SHP77 (cell line): Measurements from ENCODE around the gene CADM2.
"Not testable (repeated sequence)": the region's sequence is repeated elsewhere in the genome, so short reads cannot be mapped to it uniquely, and the experiment has no call there.

Experiments used
- DNase-seq, 2 experiments: peaks; one replicate each; lab custom pipeline; 2025; lab: John Stamatoyannopoulos, UW

The CADM2 gene

DNA sequence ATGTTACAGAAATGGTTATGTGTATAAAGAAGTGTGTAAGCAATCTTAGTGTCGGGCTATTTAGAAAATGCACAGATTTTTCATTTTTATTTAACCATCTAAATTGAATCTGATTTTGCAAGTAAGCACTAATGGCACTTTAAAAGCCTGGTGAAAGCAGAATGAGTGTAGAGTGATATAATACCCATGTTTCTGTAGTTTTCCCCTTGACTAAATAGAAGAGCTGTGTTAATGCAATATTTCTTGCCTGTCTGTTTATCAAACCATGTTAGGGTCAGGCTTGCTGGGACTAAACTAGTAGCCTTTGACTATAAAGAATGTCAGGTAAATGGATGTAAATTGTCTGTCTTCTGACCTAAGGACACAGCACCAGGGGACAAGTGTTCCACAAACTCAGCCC is 714.0 kb downstream of the CADM2 start:
- DNase-seq: no peak

DNA sequence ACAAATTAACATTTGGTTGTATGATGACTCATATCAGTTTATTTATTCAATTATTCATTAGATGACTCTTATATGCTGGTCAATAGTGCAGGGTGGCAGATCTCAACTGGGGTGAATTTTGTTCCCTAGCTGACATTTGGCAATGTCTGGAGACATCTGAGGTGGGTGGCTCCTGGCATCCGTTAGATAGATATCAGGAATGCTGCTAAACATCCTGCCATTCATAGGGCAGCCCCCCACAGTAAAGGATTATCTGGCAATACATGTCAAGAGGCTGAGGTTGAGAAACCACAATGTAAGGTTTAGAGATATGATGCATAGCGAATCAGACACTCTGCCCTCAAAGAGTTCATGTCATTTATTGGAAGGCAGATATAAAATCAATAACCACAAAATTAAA is 719.9 kb downstream of the CADM2 start:
- no peak for DNase-seq

DNA sequence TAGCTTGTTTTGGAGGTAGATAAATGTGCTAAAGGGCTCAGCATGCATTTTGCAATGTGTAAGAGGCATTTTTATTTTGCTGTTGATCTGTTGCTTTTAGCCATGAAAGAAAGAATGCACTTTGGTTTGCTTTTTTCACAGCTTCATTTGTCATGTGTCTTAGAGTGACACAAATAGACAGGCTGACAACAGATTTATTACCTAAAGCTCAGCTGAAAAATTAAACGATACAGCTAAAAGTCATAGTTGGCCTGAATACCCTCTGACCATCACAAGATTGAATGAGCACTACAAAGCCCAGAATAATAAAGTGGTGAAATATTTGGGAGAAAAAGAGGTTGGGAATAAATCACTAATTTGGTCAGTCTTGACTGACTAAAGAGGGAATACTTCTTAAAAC is 723.1 kb downstream of the CADM2 start:
- no peak for DNase-seq

DNA sequence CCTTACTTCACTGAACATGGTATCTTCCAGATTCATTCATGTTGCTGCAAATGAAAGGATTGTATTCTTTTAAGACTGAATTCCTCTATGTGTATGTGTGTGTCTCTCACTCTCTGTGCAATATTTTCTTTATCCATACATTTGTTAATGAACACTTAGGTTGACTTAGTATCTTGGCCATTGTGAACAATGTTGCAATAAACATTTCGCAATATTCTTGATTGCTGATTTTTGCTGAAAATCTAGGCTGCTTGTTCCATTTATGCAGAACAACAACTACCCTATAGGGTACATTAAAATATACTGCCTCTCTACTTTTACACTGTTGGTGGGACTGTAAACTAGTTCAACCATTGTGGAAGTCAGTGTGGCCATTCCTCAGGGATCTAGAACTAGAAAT is 732.4 kb downstream of the CADM2 start:
- DNase-seq: no peak

- DNase-seq: no peak
Observed at GRCh38 chr3:85697156-85697555, 738.4 kb downstream of the CADM2 start.

GRCh38 chr3:85706130-85706529 is 747.3 kb downstream of the CADM2 start:
- DNase-seq: no peak

DNA sequence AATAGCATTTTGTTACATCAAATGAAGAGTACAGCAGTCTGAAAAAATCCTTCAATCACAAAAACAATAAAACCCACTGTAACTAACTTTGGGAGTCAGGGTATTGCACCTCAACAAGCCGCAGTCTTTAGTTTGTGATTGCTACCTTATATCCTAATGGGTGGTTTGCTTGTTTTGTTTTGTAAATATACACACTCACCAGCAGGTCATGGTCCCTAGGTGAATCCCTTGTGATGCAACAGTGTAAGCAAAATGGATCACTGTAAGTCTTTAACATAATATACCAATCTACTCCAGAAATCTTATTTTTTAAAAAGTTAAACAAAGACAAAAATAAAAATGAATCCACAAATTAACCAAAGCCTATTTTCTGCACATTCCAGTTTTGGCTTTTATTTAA is 749.5 kb downstream of the CADM2 start:
- not testable (repeated sequence) for DNase-seq

- no peak for DNase-seq
Observed at GRCh38 chr3:85709346-85709892, 750.6 kb downstream of the CADM2 start.

DNA sequence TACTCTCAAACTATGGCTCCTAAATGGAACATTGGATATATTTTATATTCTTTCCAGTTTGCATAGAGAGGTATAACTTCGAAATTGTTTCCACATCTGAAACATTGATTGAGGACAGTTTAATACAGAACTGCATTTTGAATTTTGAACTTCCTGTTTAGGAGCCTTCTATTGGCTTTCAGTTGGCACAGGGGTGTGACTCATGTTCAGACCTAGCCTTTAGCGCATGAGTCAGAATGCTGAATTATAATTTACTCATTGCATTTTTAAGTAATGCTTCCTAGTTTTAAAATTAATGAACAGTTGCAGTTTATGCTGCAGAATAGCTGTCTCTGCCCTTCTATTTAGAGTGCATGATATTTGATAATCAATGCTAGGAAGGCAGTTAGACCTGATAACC is 751.7 kb downstream of the CADM2 start:
- no peak for DNase-seq

DNA sequence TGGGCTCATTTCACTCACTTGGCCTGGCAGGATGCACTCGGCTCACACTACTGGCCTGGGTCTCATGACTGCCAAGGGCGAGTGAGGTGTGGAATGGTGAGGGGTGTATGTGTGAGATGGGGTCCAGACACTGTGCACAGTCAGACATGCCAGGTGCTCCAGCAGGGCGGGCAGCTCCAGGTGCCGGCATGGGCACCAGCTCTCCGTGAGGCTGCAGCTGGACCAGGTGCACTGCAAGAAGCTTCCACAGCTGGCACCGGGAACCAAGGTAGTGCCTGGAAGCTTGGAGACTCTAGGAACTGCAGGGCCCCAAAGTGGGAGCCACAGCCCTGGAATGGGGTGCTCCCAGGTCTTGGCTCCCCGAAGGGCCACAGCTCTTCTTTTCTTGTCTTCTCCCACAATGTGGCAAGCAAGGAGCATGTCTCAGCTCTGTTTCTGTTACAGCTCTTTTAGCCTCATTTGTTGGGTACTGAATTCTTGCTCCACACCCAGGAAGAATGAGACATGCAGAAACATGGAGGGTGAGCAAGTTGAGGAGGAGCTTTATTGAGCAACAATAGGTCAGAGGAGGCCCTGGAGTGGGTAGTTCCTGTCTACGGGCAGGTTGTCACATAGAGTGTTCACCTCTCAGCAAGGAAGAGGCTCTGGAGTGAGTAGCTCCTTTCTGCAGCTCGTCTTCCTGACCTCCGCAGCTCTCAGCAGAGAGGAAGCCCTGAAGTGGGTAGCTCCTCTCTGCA is 762.8 kb downstream of the CADM2 start:
- no peak for DNase-seq

DNA sequence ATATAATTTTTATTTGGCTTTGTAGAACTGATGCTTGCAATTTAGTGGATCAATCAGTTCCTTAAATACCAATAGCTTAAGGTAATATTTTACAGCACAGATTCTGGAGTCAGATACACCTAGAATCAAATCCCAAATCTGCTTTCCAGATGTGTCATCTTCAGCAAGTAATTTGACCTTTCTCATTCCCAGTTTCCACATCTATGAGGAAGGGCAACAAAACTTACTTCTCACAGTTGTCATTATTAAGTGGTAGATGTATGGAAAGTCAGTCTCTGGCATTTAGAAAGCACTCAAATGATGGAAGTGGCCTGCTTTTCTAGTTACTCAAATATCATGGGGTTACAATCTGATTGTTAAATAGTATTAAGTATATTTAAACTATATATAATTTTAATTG is 767.0 kb downstream of the CADM2 start:
- DNase-seq: no peak

GRCh38 chr3:85726241-85726640 is 767.5 kb downstream of the CADM2 start:
- no peak for DNase-seq

- DNase-seq: no peak
Observed at GRCh38 chr3:85737846-85738245, 779.1 kb downstream of the CADM2 start.

DNA sequence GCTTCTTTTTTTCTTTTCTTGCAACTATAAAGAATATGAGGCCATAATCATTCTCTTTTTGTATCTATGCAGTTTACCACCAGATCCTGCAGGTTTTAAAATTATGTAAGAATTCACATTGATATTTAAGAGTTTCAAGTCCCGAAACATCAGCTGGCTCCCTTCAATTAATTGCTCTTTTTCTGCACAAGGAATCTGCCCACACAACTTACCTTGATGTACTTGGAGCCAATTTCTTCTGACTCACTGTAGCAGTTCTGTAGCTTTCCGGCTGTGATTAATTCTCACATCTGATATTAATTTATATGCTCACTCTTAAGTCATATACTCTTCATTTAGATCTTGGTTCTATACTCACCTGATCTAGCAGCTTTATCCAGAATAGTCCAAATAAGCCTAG is 781.8 kb downstream of the CADM2 start:
- no peak for DNase-seq

DNA sequence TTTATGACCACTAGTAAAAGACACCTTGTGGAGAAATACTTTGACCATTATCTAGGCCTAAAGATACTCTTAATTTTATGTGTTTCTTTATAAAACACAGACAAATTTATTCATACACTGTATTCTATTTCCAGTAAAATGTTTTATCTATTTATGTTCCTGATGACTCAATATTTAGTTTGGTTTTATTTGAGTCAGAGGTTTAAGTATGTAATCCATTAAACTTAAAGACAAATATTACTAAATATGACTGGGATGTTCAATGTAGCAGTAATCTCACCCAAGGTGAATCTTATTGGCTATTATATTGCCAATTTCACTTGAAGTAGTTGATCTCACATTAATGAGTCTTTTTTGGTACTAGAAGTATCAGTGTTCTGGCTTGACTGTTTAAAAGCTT is 799.7 kb downstream of the CADM2 start:
- DNase-seq: no peak

DNA sequence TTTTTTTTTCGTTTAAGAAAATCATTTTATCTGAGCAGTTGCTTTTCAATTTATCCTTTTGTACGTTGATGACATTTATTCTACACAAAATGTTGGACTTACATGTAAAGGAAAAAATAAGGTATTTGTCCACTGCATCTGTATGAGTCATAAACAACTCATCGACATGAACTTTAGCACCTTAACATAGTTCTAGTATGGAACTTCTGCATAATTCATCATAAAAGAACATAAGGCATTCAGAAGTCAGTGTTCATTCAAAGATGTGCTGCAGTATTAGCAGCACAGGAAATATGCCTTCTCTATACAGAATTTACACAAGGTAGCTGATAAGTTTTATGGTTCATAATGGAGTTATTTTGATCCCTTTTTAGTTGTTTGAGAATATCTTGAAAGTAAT is 801.6 kb downstream of the CADM2 start:
- DNase-seq: no peak

- no peak for DNase-seq
Observed at GRCh38 chr3:85780806-85781205, 822.0 kb downstream of the CADM2 start.

DNA sequence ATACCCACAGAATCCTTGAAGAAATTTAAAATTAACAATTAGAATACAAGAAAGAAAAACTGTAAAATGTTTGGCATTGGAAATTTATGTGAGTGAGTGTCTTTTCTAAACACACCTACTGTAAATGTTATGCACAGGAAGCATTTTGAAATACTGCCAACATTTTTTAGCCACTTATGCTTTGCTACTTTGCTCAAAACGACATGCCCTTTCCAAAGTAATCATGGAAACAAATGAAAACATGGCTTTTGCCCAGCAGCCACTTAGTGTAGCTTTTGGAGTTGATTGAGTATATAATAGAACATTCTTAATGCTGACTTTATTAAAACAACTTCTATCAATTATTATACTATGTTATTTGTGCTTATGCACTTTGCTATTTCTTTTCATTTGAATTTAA is 823.0 kb downstream of the CADM2 start:
- DNase-seq: peak; percentile 51 to 70

DNA sequence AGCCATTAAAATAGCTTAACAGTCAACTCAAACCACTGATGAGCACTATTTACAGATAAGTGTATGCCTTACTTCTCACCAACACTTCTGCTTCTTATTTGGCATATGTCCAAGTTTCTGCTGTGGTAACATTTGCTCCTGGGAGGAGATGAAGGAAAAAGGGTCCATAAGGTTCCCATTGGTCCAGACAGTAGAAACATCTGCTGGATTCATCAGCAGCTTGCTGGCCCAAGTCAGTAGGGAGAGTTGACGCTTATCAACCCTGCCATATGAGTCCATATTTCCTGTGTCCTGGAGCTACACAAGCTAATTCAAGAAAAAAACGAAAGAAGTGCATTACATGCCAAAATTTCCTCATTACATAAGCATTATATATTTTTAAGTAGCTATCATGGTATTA is 824.5 kb downstream of the CADM2 start:
- DNase-seq: peak in 1 of 2 experiments; percentile 10

DNA sequence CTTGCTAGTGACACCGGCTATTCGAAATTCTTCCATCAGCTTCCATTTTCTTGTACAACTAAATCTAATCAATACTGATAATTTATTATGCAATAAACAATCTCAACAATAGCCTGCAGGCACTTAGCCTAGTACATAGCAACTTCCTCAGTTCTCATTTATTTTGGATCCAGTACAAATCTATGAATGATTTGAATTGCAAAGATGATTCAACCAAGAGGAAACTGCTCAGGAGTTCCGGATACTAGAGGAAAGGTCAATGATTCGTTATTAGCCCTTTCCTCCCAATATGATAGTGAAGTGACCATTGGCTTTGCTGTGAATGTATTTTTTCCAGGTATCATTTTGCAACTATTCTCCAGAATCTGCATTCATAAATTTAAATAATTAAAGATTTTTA is 827.0 kb downstream of the CADM2 start:
- no peak for DNase-seq

DNA sequence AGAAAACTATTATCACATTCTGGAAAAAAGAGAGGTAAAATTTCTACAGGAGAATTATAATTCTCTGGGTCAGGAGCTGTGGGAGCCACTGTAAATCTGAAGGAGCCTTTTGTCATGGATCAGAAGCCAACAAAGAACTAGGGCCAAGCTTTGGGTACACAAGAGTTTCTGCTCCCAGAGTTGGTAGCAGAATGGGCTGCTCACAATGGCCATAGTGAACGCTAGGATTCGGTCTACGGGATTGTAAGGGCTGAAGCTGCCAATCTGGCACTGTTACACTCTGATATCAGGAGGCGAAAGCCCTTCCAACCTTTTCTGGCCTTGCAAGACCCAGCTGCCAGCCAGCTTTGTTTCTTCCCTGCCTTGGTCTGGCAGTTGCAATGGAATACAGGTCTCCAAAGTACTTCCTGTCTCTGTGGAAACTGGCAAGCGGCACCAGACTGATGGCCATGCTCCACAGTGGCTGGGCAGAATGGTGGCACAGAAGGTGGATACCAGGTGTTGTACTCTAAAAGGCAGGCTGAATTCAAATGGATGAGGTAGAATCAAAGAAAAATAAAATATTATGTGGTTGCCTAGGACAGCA is 831.7 kb downstream of the CADM2 start:
- no peak for DNase-seq

DNA sequence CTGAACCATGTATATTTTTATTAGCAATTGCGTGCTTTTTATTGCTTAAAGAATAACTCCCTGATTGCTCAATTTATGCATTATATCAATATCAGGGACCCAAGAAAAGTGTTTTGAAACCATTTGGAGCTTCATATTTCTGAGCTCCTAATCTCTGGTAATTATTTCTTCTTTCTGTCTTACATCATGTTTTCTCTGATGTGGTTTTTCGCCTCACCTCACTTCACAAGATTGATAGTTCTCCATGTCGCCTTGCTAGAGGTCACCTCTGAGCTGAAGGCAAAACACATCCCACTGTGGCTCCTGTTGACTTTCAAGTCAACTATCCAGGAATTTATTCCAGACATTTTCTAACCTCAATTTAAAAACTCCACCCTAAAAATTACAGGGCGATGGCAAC is 837.4 kb downstream of the CADM2 start:
- no peak for DNase-seq

DNA sequence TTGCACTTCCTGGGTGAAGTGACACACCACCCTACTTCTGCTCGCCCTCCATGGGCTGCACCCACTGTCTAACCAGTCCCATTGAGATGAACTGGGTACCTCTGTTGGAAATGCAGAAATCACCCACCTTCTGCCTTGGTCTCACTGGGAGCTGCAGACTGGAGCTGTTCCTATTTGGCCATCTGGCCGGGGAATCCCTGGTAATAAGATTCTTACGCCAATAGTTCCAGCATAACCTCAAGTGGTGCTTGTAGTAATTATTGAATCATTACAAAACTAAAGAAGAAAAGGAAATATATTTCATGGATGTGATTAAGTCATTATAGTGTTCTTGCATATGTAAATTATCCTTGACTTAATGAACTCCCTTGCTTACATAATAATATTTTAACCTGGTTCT is 841.9 kb downstream of the CADM2 start:
- no peak for DNase-seq

GRCh38 chr3:85801955-85802354 is 843.2 kb downstream of the CADM2 start:
- peak; percentile 36 to 69 for DNase-seq
